ENCODE data around the gene ATG13.

ATG13 gene

DNA sequence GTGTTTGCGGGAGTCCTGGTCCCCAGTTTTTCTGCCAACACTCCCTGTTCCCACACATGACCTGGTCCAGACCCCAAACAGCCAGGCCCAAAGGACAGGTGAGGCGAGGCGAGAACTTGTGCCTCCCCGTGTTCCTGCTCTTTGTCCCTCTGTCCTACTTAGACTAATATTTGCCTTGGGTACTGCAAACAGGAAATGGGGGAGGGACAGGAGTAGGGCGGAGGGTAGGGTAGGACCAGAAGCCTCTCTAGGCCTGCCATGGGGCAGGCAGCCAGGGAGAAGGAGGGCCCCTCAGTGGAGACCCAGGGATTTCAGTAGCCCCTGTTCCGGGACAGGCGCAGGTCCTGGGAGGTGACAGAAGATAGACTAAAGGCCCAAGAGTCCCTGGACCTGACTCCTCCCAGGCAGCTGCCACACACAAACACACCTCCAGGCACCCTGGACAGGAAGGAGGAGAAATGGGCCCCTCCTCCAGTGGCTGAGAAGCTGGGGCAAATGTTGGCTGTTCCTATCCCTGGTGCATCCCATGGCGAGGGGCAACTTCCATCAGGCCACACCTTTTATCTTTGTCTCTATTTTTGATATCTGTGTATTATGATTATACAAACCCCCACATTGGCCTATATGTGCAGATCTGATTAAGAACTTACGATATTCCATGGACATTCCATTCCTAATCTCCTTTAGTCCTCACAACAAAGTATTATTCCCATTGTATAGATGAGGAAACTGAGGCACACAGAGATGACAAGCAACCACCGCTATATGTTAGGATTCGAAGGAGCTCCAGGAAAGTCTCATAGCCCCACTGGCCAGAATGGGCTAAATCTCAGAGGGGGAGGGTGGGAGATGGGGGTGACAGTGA is 101.0 kb downstream of the ATG13 start:
- Histone ChIP-seq H3K4me1 (ENCODE audit: low read length) (no peaks in the 10 kb centered on the region), H3K36me3 (replicated peaks; ENCODE audit: low read depth, low read length) (no peaks in the 10 kb centered on the region), H3K4me2 (ENCODE audit: low read length) (no peak overlapping the region), H4K20me1 (ENCODE audit: insufficient read depth, low read length) (no peaks in the 10 kb centered on the region), H2AFZ (ENCODE audit: low read depth, low read length) (no peak overlapping the region), H3K79me2 (ENCODE audit: low read length) (no peaks in the 10 kb centered on the region), H3K9me3 (ENCODE audit: insufficient read depth, low read length) (no peaks in the 10 kb centered on the region), H3K9ac (ENCODE audit: low read length) (no peak overlapping the region), H3K27ac (ENCODE audit: low read length) (no peak overlapping the region), H3K4me3 (ENCODE audit: low read length) (no peak overlapping the region), H3K27me3 (ENCODE audit: low read depth, low read length) (no peaks in the 10 kb centered on the region)
- TF ChIP-seq EZH2phosphoT487 (IDR thresholded peaks at IDR 0.05; ENCODE audit: low read depth), result no peak
- TF ChIP-seq, protein P1, sequence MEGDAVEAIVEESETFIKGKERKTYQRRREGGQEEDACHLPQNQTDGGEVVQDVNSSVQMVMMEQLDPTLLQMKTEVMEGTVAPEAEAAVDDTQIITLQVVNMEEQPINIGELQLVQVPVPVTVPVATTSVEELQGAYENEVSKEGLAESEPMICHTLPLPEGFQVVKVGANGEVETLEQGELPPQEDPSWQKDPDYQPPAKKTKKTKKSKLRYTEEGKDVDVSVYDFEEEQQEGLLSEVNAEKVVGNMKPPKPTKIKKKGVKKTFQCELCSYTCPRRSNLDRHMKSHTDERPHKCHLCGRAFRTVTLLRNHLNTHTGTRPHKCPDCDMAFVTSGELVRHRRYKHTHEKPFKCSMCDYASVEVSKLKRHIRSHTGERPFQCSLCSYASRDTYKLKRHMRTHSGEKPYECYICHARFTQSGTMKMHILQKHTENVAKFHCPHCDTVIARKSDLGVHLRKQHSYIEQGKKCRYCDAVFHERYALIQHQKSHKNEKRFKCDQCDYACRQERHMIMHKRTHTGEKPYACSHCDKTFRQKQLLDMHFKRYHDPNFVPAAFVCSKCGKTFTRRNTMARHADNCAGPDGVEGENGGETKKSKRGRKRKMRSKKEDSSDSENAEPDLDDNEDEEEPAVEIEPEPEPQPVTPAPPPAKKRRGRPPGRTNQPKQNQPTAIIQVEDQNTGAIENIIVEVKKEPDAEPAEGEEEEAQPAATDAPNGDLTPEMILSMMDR (IDR thresholded peaks at IDR 0.05; ENCODE audit: low read depth, low read length), result no peak

DNA sequence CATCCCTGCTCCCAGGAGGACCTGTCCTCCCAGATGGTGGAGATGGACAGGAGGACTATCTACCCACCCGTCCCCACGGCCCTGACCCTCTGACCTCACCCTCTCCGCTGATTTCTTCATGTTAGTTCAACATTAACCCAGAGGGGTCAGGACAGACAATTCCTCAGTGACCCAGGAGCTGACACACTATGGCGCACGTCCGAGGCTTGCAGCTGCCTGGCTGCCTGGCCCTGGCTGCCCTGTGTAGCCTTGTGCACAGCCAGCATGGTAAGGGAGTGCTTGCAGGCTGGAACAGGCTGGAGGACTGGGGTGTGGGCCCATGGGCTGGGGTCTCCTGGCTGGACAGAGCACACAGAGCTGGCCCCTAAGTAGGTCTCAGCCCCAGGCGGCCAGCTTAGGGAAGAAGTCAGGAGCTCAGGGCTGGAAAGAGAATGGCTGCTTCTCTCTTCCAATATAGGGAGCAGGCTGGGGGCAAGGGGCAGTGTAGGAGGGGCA is 101.7 kb downstream of the ATG13 start, which contains the start of gene F2:
Gene F2, plus strand, starts transcription at position 166 of the 495 bp plus-strand sequence. Its CDS starts 23 bp downstream, at position 189.
- H3K9me3 ChIP-seq (ENCODE audit: insufficient read depth, low read length), result no peaks in the 10 kb centered on the region
- H3K79me2 ChIP-seq (ENCODE audit: low read length), result no peaks in the 10 kb centered on the region
- no peak within 1 kb of the TSS for H3K4me2 ChIP-seq (ENCODE audit: low read length)
- no peak within 1 kb of the TSS for H3K4me3 ChIP-seq (ENCODE audit: low read length)
- no peaks in the 10 kb centered on the region for H3K36me3 ChIP-seq (replicated peaks; ENCODE audit: low read depth, low read length)
- H4K20me1 ChIP-seq (ENCODE audit: insufficient read depth, low read length), result no peaks in the 10 kb centered on the region
- H3K9ac ChIP-seq (ENCODE audit: low read length), result no peak within 1 kb of the TSS
- TF ChIP-seq, protein P1 (IDR thresholded peaks at IDR 0.05; ENCODE audit: low read depth, low read length), result no peak
- no peak for TF ChIP-seq EZH2phosphoT487 (IDR thresholded peaks at IDR 0.05; ENCODE audit: low read depth)
- H3K4me1 ChIP-seq (ENCODE audit: low read length), result no peaks in the 10 kb centered on the region
- H2AFZ ChIP-seq (ENCODE audit: low read depth, low read length), result no peak within 1 kb of the TSS
- no peak within 1 kb of the TSS for H3K27ac ChIP-seq (ENCODE audit: low read length)
- no peaks in the 10 kb centered on the region for H3K27me3 ChIP-seq (ENCODE audit: low read depth, low read length)

DNA sequence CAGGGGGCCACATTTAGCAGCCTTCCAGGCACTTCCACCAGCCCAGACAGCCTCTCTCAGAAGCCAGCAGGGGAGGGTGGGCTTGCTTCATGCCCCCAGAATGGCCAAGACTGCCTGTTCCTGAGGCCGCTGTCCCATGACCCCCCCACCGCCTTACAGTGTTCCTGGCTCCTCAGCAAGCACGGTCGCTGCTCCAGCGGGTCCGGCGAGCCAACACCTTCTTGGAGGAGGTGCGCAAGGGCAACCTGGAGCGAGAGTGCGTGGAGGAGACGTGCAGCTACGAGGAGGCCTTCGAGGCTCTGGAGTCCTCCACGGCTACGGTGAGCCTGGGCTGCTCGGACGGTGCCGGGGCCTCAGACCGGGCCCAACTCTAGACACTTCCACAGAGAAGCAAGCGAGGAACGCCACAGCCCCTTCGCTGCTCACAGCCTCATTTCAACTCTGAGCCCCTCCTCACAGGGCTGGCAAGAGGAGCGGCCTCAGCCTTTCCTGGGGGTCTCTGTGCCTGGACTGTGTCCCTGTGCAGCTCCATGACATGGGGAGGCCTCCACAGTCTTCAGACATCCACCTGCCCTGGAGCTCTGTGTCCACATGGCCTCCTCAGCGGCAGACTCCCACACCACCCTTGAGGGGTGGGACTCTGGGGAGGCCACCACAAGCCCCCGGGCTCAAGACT is 102.3 kb downstream of the ATG13 start:
- Histone ChIP-seq H3K9me3 (ENCODE audit: insufficient read depth, low read length) (no peaks in the 10 kb centered on the region), H3K4me2 (ENCODE audit: low read length) (no peak overlapping the region), H3K9ac (ENCODE audit: low read length) (no peak overlapping the region), H3K36me3 (replicated peaks; ENCODE audit: low read depth, low read length) (no peaks in the 10 kb centered on the region), H3K79me2 (ENCODE audit: low read length) (no peaks in the 10 kb centered on the region), H3K4me1 (ENCODE audit: low read length) (no peaks in the 10 kb centered on the region), H3K4me3 (ENCODE audit: low read length) (no peak overlapping the region), H3K27ac (ENCODE audit: low read length) (no peak overlapping the region), H2AFZ (ENCODE audit: low read depth, low read length) (no peak overlapping the region), H3K27me3 (ENCODE audit: low read depth, low read length) (no peaks in the 10 kb centered on the region), H4K20me1 (ENCODE audit: insufficient read depth, low read length) (no peaks in the 10 kb centered on the region)
- TF ChIP-seq, protein P1 (IDR thresholded peaks at IDR 0.05; ENCODE audit: low read depth, low read length), result no peak
- no peak for TF ChIP-seq EZH2phosphoT487 (IDR thresholded peaks at IDR 0.05; ENCODE audit: low read depth)

DNA sequence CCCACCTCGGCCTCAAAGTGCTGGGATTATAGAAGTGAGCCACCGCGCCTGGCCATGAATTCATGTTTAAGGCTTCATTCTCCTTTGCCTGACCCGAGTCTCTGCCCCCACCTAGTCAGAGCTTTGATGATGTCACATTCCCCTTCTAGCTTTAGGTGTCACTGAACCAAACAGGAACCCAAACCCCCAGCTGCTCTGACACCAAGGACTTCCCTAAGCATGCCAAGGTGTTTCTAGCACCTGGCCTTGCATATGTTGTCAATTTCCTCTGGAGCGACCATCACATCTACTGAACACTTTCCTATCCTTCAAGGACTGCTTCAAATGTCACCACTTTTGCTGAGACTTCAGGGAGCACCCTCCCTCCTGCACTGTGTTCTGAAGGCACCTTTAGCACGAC is 103.9 kb downstream of the ATG13 start:
- Histone ChIP-seq H3K36me3 (replicated peaks; ENCODE audit: low read depth, low read length) (no peaks in the 10 kb centered on the region), H3K9me3 (ENCODE audit: insufficient read depth, low read length) (no peaks in the 10 kb centered on the region), H3K27me3 (ENCODE audit: low read depth, low read length) (no peaks in the 10 kb centered on the region), H4K20me1 (ENCODE audit: insufficient read depth, low read length) (no peaks in the 10 kb centered on the region), H2AFZ (ENCODE audit: low read depth, low read length) (no peak overlapping the region), H3K79me2 (ENCODE audit: low read length) (no peaks in the 10 kb centered on the region), H3K27ac (ENCODE audit: low read length) (no peak overlapping the region), H3K9ac (ENCODE audit: low read length) (no peak overlapping the region), H3K4me1 (ENCODE audit: low read length) (no peaks in the 10 kb centered on the region), H3K4me3 (ENCODE audit: low read length) (no peak overlapping the region), H3K4me2 (ENCODE audit: low read length) (no peak overlapping the region)
- TF ChIP-seq, protein P1 (IDR thresholded peaks at IDR 0.05; ENCODE audit: low read depth, low read length), result no peak

Measured in OCI-LY3 (cell line).